RPMI7951 (cell line): ENCODE data around the gene ITGAD. TPM values are rescaled to one million over a fixed set of nuclear protein-coding genes. Genes with fewer than 3 reads are reported as not detected.
A peak's percentile ranks its signal among the peaks of the same experiment; 100 is the strongest.

Source experiments
- DNase-seq: peaks from one replicate; pipeline ENCODE4 v3.0.0-alpha.2; 2012; ENCODE audit warnings: low read depth
- total RNA-seq: library from RNA; depleted of rRNA; stranded (reverse); fragments of >200 nt; shearing (Covaris generic); gene quantifications from 2 replicates; pipeline ENCODE4 v1.2.3, GENCODE V29; 2014

The ITGAD gene
- total RNA-seq, 1 experiment from 2014 or later = not detected

DNA sequence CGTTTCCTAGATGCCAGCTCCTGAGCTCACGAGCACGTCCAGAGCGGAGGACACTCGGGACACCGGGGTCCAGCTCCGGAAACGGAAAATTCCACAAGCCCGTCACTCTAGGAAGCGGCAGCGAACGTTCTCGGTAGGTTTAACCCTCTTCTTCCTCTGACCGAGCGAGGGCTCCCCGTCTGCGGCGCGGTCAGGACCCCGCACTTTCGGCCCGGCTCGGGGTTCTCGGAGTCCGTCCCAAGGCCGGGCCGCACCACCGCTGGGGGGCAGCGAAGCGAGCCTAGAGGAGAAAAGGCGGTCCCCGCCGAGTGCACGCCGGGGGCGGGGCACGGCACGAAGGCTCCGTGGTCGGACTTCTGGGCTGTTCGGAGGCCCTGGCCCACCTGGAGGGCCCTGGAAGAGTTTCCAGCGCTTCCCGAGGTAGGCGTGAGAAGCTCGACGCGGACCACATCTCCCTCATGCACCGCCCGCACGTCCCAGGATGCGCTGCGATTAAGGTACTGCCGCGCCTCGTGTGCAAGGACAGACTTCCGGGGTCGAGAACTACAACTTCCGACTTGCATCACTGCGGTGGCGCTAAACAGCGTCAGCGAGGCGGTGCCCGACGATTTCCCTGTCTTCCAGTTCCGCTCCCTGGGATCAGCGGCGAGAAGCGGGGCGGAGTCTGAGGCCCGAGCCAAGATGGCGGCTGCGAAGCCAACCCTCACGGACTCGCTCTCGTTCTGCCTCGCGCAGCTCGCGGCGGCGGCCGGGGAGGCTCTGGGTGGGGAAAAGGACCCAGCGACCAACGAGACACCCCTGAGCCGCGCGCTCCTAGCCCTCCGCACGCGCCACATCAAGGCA is 65.9 kb downstream of the ITGAD start, which contains the start of gene ARMC5:
TSS of gene ARMC5 (plus strand) at position 658 of the 843 bp plus-strand sequence. CDS start at position 682, 24 bp downstream.
- peak; percentile 96 for DNase-seq

GRCh38 chr16:31459687-31460581 is 66.8 kb downstream of the ITGAD start:
- DNase-seq = peak; percentile 96

DNA sequence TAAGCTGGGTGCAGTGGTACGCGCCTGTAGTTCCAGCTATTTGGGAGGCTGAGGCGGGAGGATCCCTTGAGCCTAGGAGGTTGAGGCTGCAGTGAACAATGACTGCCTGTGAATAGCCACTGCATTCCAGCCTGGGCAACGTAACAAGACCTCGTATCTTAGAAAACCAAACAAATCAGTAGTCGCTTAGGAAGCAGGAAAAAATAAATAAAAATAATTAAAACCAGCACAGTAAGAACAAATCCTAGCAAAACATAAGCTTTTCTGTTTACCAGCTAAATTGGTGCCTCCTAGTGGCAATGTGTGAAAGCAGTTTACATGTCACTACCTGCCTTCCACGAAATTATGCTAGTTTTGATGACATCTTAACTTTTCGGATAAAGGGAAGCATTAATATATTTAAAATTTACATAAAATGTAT is 67.5 kb downstream of the ITGAD start:
- DNase-seq = peak; percentile 48

GRCh38 chr16:31461201-31461920 is 68.2 kb downstream of the ITGAD start:
- no peak for DNase-seq

DNA sequence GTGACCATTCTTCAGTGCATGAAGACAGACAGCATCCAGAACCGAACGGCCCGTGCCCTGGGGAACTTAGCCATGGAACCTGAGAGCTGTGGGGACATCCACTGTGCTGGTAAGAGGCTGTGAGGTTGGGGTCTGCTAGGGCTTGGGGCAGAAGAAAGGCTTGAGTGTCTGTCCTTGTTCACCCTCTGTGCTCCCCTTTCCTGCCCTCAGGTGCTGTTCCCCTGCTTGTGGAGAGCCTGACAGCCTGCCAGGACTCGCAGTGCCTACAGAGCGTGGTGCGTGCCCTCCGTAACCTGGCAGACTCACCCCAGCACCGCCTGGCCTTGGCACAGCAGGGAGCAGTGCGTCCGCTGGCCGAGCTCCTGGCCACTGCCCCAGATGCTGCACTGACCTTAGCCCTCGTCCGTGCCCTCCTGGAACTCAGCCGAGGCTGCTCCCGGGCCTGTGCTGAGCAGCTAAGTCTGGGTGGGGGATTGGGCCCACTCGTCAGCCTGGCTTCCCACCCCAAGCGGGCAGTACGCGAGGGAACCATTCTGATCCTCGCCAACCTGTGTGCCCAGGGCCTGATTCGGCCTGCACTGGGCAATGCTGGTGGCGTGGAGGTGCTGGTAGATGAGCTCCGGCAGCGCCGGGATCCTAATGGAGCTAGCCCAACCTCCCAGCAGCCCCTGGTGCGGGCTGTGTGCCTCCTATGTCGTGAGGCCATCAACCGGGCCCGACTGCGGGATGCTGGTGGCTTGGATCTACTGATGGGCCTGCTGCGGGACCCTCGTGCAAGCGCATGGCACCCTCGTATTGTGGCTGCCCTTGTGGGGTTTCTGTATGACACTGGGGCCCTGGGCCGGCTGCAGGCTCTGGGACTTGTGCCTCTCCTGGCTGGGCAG is 69.0 kb downstream of the ITGAD start:
- DNase-seq = no peak

- DNase-seq = no peak
Observed at GRCh38 chr16:31464348-31464769, 71.2 kb downstream of the ITGAD start.

- no peak for DNase-seq
Observed at GRCh38 chr16:31464781-31465260, 71.7 kb downstream of the ITGAD start.

- no peak for DNase-seq
Observed at GRCh38 chr16:31465788-31466370, 72.7 kb downstream of the ITGAD start.

GRCh38 chr16:31466381-31466841 is 73.3 kb downstream of the ITGAD start:
- DNase-seq = no peak

GRCh38 chr16:31467151-31467773 is 74.1 kb downstream of the ITGAD start:
- DNase-seq = peak; percentile 53

DNA sequence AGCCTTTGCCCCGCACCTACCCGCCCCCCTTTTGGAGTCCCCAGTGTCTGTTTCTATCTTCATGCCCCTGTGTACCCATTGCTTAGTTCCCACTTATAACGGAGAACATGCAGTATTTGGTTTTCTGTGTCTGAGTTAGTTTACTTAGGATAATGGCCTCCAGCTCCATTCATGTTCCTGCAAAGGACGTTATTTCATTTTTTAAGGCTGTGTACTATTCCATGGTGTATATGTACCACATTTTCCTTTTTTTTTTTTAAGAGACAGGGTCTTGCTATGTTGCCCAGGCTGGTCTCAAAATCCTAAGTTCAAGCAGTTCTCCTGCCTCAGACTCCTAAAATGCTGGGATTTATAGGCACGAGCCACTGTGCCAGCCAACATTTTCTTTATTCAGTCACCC is 74.7 kb downstream of the ITGAD start:
- no peak for DNase-seq

GRCh38 chr16:31470615-31471014 is 77.5 kb downstream of the ITGAD start:
- no peak for DNase-seq

GRCh38 chr16:31471241-31471874 is 78.2 kb downstream of the ITGAD start:
- no peak for DNase-seq

DNA sequence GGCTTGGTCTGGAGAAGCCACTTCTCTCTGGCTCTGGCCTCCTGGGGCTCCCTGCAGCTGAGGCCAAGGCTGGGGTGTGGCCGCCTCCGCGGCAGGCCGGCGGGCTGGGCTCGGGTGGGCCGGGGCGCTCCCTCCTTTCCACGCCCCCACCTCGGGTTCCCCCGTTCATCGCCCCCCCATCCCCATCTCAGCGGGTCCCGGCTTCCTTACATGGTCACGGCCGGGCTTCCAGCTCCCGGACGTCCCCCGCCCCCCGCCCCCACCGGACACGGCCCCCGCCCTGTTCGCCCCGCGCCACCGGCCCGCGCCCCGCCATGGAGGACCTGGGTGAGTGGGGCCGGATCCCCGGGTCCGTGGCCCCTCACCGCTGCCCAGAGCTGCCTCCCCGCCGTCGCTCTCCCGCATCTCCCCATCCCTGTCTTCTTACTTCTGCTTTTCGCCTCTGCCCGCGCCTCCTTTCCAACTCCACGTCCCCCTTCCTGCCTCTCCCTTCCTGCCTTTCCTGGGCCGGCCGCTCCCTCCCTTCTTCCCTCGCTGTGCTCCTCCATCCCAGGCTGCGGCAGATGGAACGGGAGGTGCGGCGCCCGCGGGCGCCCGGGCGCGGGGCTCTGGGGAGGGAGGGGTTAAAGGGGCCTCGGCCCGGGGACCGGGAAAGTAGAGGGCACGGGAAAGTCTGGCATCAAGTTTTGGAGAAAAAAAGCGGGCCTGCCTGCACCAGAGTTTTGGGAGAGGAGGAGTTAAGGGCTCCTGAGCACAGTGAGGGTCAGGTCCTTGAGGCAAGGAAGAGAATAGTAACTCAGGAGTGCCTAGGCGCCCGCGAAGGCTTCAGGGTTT is 79.0 kb downstream of the ITGAD start, which contains the start of gene TGFB1I1:
TSS of gene TGFB1I1 (plus strand) at position 278 of the 834 bp plus-strand sequence. CDS start at position 315, 37 bp downstream.
- peak; percentile 88 for DNase-seq

DNA sequence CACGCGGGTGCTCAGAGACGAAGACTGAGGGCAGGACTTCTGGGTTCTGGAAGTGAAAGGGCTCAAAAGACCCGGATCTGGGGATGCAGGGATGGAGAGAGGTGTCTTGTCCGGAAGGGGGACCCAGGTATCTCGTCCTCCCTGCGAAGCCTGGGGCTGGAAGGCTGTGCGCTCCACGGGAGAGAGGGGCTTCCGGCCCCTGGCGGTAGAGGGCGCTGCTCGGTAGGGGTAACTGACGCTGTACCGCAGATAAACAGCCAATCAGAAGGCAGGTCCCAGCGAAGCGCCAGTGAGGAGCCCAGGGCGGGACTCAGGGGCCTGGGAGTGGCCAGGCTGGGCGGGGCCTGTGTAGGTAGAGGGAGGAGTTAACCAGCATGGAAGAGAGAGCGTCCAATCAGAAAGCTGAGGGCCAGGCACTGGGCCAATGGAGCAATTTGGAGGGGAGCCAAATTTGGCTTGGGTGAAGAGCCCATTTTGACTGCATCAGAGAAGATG is 79.6 kb downstream of the ITGAD start:
- peak; percentile 84 for DNase-seq

DNA sequence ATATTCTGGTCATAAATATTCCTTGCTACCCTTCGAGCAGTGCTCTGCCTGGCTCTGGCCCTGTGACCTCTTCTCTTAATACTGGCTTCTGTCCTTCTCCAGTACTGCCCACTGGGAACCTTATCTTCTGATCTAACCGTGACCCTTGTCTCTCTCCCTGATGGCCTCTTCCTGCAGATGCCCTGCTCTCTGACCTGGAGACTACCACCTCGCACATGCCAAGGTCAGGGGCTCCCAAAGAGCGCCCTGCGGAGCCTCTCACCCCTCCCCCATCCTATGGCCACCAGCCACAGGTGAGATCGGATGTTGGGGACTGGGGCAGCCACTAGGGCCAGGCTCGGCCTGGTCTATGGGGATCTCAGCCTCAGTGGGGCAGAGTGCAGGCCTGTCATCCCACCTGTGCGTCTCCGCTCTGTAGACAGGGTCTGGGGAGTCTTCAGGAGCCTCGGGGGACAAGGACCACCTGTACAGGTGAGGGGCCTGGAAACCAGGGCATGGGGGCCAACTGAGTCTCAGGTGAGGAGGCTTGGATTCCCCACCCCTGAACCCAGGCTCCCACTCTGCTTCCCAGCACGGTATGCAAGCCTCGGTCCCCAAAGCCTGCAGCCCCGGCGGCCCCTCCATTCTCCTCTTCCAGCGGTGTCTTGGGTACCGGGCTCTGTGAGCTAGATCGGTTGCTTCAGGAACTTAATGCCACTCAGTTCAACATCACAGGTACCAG is 80.3 kb downstream of the ITGAD start:
- DNase-seq = no peak

GRCh38 chr16:31474173-31474714 is 81.1 kb downstream of the ITGAD start:
- DNase-seq = peak; percentile 42
